Measurements from ENCODE around the gene TBRG4.

GRCh38 chr7:45084336-45084735 lies 27.2 kb downstream of the TBRG4 start:
- TF ChIP-seq CTCF (IDR thresholded peaks at IDR 0.05) (no peak), POLR2A (IDR thresholded peaks at IDR 0.05) (no peak), EP300 (IDR thresholded peaks at IDR 0.05; ENCODE audit: low read depth) (no peak), POLR2AphosphoS5 (IDR thresholded peaks at IDR 0.05) (no peak)
